Renal pelvis (tissue), 3 donors: ENCODE measurements around the gene GGACT. TPM values are rescaled to one million over a fixed set of nuclear protein-coding genes. Genes with fewer than 3 reads are reported as not detected.

Experiments
- polyA plus RNA-seq, 3 donors: library from polyadenylated mRNA; unstranded; fragments of 120-200 nt; gene quantifications; one replicate each; pipeline ENCODE4 v1.2.1, GENCODE V29; 2013; ENCODE audit not compliant: insufficient read length in 3 of 3

The GGACT gene
- polyA plus RNA-seq, 3 donors: 4.1 to 5.0 (median 4.9) TPM

Other genes with a start within 250 kb of the GGACT start
- gene TMTC4, start 86.0 kb upstream of the GGACT start, polyA plus RNA-seq: 10 to 100 TPM; 33.9 to 39.4 (median 35.0) TPM